Activated CD8-positive, alpha-beta T cell treated with anti-CD3 and anti-CD28 coated beads for 36 hours (primary cell): Measurements from ENCODE around the gene SPATA19. TPM values are rescaled to one million over a fixed set of nuclear protein-coding genes. Genes with fewer than 3 reads are reported as not detected.

ENCODE experiments used
- ATAC-seq: fragments of 200-7000 bp; cut with Tn5 transposase; one replicate; pipeline ENCODE4 v1.10.0; 2021; ENCODE audit warnings: mild to moderate bottlenecking, moderate library complexity
- CTCF ChIA-PET: fragments of 350-600 bp; sonication (Branson Sonifier 250); formaldehyde crosslinking; loops from one replicate; lab custom pipeline; 2021; ENCODE audit warnings: antibody characterized with exemption; lab: Charles Lee
- POLR2A ChIA-PET: fragments of 350-600 bp; sonication (Branson Sonifier 250); formaldehyde crosslinking; loops from one replicate; lab custom pipeline; 2021; ENCODE audit warnings: antibody characterized with exemption; lab: Charles Lee
- DNase-seq: peaks from one replicate; pipeline ENCODE4 v3.0.0-alpha.2; 2020
- H3K27ac Mint-ChIP-seq: one replicate; pipeline ENCODE4 v1.8.0; 2021; ENCODE audit warnings: mild to moderate bottlenecking, mixed read lengths
- H3K27me3 Mint-ChIP-seq: one replicate; pipeline ENCODE4 v1.8.0; 2021; ENCODE audit warnings: mixed read lengths
- H3K36me3 Mint-ChIP-seq: one replicate; pipeline ENCODE4 v1.8.0; 2021; ENCODE audit warnings: low read depth, mixed read lengths
- H3K4me1 Mint-ChIP-seq: one replicate; pipeline ENCODE4 v1.8.0; 2021; ENCODE audit warnings: low read depth, mixed read lengths
- H3K4me3 Mint-ChIP-seq: one replicate; pipeline ENCODE4 v1.8.0; 2021; ENCODE audit warnings: mild to moderate bottlenecking, moderate library complexity, mixed read lengths
- H3K9me3 Mint-ChIP-seq: one replicate; pipeline ENCODE4 v1.8.0; 2021; ENCODE audit warnings: mixed read lengths
- intact Hi-C: fragments of 100-400 bp; cut with micrococcal nuclease; formaldehyde crosslinking; loops from one replicate; pipeline ENCODE4 v1.10.0; 2022
- total RNA-seq, 2 experiments: library from RNA; stranded (reverse); gene quantifications; one replicate each; pipeline ENCODE4 v1.2.3, GENCODE V29; 2021
- TF ChIP-seq, protein P1 (sequence below): fragments of 200-600 bp; IDR thresholded peaks from one replicate; pipeline ENCODE4 v1.8.0; 2022; ENCODE audit warnings: antibody characterized with exemption, mild to moderate bottlenecking

The SPATA19 gene
- total RNA-seq, 2 experiments from 2014 or later, result not detected

DNA sequence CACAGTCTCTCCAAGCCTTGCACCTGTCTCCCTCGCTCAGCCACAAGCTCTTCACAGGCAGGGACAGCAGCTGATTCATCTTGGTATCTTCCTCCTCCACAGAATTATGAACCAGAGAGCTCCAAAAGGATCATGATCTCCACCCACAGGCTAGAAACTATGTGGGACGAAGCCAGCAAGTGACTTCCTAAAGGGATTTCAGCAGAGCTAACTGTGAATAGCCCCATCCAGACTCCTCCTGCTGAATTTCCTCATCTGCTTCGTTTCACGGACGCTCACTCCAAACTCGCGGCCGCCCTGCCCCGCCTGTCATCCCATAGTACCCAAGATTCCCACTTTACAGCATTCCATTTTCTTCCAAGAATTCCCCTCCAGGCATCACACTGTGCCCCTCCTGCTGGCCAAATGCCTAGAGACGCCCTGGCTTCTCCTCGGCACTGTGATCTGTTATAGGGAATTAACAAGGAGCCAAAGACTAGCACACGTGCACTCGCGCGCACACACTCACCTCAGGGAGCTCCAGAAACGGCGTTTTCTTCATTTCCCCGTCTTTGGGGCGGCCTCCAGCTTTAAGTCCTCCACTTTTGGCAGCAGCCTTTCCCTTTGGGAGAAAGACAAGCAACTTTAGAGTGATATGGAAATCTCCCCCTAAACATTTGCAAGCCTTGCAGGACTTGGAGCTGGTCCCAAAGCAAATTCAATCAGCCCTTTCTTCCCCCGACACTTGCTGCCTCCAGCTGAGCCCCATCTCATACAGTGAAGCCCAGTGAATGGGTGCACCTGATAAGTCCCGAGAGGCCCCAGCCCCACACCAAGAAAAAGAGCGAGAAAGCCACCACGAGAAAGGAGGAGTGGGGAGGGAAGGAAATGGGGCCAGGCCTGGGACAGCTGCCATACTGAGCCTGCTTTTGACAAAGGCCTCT is 35.5 kb downstream of the SPATA19 start:
- intact Hi-C loops, result no loop called here
- Mint-ChIP-seq H3K4me1 (no peaks in the 10 kb centered on the region), H3K4me3 (no peak overlapping the region), H3K27me3 (peaks cover 8% of the 10 kb centered on the region), H3K9me3 (no peaks in the 10 kb centered on the region), H3K27ac (no peak overlapping the region), H3K36me3 (no peaks in the 10 kb centered on the region)
- CTCF ChIA-PET, result no interaction called here
- TF ChIP-seq, protein P1, sequence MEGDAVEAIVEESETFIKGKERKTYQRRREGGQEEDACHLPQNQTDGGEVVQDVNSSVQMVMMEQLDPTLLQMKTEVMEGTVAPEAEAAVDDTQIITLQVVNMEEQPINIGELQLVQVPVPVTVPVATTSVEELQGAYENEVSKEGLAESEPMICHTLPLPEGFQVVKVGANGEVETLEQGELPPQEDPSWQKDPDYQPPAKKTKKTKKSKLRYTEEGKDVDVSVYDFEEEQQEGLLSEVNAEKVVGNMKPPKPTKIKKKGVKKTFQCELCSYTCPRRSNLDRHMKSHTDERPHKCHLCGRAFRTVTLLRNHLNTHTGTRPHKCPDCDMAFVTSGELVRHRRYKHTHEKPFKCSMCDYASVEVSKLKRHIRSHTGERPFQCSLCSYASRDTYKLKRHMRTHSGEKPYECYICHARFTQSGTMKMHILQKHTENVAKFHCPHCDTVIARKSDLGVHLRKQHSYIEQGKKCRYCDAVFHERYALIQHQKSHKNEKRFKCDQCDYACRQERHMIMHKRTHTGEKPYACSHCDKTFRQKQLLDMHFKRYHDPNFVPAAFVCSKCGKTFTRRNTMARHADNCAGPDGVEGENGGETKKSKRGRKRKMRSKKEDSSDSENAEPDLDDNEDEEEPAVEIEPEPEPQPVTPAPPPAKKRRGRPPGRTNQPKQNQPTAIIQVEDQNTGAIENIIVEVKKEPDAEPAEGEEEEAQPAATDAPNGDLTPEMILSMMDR, result no peak
- DNase-seq (no peak), ATAC-seq (no peak)
- POLR2A ChIA-PET, result no interaction called here

DNA sequence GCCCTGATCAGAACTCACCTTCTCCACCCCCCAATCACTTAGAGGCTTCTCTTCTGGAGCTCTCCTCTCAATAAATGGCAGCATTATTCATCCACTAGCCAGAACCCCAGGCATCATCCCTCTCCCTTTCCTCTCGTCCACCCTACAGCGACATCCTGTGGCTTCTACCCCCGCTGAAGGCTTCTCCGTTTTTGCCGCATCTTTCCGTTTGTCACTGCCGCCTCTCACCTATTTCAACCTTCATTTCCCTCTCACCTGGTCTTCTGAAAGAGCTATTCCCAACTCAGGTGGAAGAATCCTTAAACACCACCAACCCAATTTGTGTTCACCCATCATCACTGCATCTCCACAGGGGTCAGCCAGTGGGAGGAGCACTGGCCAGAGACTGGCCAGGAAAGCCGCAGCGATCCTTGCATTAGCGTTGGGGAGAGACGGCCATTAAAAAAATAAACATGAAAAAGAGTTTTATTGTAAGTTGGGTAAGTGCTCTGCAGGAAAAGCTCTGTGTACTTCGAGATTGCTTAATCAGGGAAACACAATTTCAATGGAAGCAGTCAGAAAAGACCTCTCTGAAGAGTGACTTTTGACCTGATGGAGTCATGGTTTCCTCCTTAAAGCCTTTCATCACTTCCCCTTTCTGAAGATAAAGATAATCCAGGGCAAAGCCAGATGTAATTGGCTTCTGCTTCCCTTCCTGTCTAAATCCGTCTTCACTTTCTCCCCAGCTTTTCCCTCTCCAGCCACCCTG is 36.7 kb downstream of the SPATA19 start:
- H3K27ac Mint-ChIP-seq, result no peak overlapping the region
- no peaks in the 10 kb centered on the region for H3K9me3 Mint-ChIP-seq
- ATAC-seq (no peak), DNase-seq (no peak)
- CTCF ChIA-PET, result no interaction called here
- POLR2A ChIA-PET, result no interaction called here
- peaks cover 7% of the 10 kb centered on the region for H3K27me3 Mint-ChIP-seq
- intact Hi-C loops, result no loop called here
- H3K36me3 Mint-ChIP-seq, result no peaks in the 10 kb centered on the region
- H3K4me3 Mint-ChIP-seq, result no peak overlapping the region
- TF ChIP-seq, protein P1, result no peak
- H3K4me1 Mint-ChIP-seq, result no peaks in the 10 kb centered on the region

DNA sequence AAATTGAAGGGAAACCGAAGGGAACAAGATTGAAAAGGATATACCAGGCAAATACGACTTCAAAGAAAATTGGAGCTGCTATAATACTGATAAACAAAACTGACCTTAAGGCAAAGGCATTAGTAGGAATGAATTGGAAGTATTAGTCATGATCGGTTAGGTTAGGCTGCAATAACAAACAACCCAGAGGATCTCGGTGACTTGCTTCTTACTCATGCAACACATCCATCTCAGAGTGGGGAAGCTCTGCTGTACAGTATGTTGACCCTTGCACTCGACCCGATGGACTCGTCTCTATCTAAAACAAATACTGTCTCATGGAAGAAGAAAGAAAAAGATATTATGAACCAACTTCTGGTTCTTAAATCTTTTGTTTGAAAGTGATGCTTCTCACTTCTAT is 42.3 kb downstream of the SPATA19 start:
- Mint-ChIP-seq H3K4me1 (no peaks in the 10 kb centered on the region), H3K27ac (no peak overlapping the region), H3K4me3 (no peak overlapping the region), H3K36me3 (no peaks in the 10 kb centered on the region), H3K27me3 (peaks cover under 1% of the 10 kb centered on the region), H3K9me3 (no peaks in the 10 kb centered on the region)
- DNase-seq, result no peak
- CTCF ChIA-PET, result no interaction called here
- no peak for ATAC-seq
- intact Hi-C loops, result no loop called here
- TF ChIP-seq, protein P1, result no peak
- POLR2A ChIA-PET, result no interaction called here

DNA sequence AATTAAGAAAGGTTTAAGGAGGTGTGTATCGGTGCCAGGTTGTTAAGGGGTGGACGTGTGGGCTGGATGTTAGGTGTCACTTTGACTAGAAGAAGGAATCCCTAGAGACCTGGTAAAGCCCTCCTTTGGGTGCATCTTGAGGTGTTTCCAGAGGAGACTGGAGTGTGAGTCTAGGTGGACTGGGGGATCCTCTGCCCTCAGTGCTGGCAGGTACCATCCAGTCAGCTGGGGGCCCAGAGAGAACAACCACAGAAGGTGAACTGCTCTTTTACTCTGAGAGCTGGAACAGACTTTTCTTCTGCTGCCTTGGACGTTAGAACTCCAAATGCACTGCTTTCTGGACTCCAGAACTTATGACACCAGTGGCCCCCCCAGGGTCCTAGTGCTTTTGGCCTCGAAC is 44.0 kb downstream of the SPATA19 start:
- DNase-seq (no peak), ATAC-seq (no peak)
- ChIA-PET POLR2A (no interaction called here), CTCF (no interaction called here)
- Mint-ChIP-seq H3K36me3 (no peaks in the 10 kb centered on the region), H3K4me3 (no peak overlapping the region), H3K27ac (no peak overlapping the region), H3K9me3 (no peaks in the 10 kb centered on the region), H3K4me1 (no peaks in the 10 kb centered on the region), H3K27me3 (no peaks in the 10 kb centered on the region)
- intact Hi-C loops, result no loop called here
- TF ChIP-seq, protein P1, result no peak

DNA sequence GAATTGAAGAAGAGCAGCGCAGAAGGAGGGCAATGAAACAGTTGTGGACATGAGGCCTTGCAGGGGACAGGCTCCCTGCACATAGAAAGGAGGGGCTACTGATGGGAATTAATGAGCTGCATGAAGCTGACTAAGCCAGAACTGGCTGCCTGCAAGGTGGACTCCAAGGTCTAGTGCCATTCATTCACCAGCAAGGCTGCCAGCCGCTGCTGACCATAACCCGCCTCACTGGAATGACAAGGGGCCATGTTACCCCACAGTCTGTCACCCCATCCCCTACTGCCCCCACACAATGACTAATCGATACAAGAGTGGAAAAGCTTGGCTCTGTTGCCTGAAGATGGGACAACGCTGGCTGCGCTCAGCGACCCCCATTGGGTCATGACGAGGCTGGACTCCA is 44.6 kb downstream of the SPATA19 start:
- intact Hi-C loops, result no loop called here
- DNase-seq (no peak), ATAC-seq (no peak)
- no peaks in the 10 kb centered on the region for H3K4me1 Mint-ChIP-seq
- no peak overlapping the region for H3K27ac Mint-ChIP-seq
- no peak overlapping the region for H3K4me3 Mint-ChIP-seq
- TF ChIP-seq, protein P1, result no peak
- H3K36me3 Mint-ChIP-seq, result no peaks in the 10 kb centered on the region
- H3K27me3 Mint-ChIP-seq, result no peaks in the 10 kb centered on the region
- H3K9me3 Mint-ChIP-seq, result no peaks in the 10 kb centered on the region
- ChIA-PET CTCF (no interaction called here), POLR2A (no interaction called here)
